AG09319 (cell line): ENCODE results near the gene PLAC9.

ENCODE experiments used
- DNase-seq: peaks from one replicate; pipeline ENCODE4 v3.0.0-alpha.2; 2010; ENCODE audit warnings: low read depth; ENCODE audit errors: extremely low read depth
- TF ChIP-seq, protein P1 (sequence below): IDR thresholded peaks from 2 replicates; pipeline ENCODE4 v1.5.1; 2011; ENCODE audit warnings: low read depth, mild to moderate bottlenecking, inconsistent platforms, low read length, moderate library complexity

PLAC9 gene

DNA sequence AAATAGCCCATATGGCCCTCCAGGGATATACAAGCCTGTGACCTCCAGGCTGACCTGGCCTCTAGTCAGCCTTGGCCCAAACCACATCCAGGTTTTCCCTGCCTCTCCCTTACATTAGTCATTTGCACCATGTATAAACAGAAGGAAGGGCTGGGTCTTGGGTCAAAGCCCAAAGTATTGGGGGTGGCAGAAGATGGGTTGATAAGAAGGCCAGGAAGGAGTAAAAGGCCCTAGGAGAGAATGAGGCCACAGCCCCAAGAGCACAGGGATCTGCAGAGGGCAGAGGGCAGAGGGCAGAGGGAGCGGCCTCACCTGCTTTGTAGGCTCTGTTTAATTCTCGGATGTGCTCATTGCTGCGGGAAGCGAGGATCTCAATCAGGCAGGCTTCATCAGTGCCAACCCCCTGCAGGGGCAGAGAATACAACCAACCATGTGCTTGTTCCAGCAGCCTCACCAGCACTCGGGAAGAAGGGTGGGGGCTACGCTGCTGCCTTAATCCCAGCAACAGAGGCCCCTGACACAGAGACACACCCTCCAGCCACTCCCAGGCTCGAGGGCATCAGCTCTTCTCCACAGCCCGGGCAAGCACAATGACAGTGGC is 31.3 kb downstream of the PLAC9 start:
- peak; percentile 67 for DNase-seq
- TF ChIP-seq, protein P1, sequence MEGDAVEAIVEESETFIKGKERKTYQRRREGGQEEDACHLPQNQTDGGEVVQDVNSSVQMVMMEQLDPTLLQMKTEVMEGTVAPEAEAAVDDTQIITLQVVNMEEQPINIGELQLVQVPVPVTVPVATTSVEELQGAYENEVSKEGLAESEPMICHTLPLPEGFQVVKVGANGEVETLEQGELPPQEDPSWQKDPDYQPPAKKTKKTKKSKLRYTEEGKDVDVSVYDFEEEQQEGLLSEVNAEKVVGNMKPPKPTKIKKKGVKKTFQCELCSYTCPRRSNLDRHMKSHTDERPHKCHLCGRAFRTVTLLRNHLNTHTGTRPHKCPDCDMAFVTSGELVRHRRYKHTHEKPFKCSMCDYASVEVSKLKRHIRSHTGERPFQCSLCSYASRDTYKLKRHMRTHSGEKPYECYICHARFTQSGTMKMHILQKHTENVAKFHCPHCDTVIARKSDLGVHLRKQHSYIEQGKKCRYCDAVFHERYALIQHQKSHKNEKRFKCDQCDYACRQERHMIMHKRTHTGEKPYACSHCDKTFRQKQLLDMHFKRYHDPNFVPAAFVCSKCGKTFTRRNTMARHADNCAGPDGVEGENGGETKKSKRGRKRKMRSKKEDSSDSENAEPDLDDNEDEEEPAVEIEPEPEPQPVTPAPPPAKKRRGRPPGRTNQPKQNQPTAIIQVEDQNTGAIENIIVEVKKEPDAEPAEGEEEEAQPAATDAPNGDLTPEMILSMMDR: no peak

DNA sequence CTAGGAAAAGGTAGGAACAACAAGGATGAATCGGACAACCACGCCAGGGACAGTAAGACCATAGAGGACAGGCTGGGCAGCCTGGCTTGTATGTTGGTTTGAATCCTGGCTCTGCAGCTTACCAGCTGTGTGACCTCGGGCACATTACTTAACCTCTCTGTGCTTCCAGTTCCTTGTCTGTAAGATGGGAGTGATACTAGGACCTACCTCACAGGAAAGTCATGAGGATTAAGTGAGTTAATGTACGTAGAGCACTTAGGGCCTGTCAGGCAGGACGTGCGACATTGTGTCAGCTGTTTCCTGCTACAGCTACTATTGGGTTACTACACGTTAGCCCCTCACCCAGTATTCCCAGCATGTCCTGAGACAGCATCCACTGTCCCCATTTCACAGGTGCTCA is 32.1 kb downstream of the PLAC9 start:
- DNase-seq: no peak
- TF ChIP-seq, protein P1: no peak

DNA sequence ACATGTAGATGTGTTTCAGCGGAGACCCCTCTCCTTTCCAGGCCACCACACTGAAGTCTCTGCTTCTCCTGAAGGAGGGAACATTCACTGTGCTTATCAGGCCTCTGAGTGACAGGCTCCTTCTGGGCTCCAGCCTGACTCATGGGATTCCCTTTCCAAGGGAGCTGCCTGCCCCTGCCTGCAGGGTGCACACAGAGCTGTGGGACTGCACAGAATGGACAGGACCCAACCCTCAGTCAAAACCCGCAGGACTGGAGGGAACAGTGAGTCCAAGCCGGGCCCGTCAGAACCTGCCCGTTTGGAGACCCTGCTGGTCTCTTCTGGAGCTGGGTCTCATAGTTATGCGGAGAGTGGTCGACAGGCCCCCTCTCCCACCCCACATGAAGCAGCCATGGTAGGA is 32.6 kb downstream of the PLAC9 start:
- DNase-seq: no peak
- TF ChIP-seq, protein P1: no peak; the same call in 1 of the 2 replicates

- TF ChIP-seq, protein P1: no peak
- DNase-seq: no peak
Observed at GRCh38 chr10:80166581-80167470, 34.3 kb downstream of the PLAC9 start.

- TF ChIP-seq, protein P1: no peak
- no peak for DNase-seq
Observed at GRCh38 chr10:80167471-80168161, 35.1 kb downstream of the PLAC9 start.

DNA sequence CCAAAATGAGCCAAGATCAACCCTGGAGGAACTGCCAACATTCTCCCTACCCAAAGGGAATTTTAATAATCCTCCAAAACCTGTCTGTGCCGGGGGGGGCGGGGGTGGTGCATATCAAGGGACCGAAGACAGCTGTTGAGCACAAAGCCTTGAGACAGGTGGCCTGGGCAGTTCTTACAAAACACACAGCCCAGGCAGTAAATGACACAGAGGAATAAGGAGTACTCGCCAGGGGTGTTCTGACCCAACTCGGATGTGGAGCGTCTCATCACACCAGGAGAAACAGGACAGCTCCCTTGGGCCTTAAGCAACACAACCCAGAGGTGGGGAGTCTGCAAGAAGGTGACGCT is 35.6 kb downstream of the PLAC9 start:
- TF ChIP-seq, protein P1: no peak

More for the DNA sequence above, 35.6 kb downstream of the PLAC9 start:
- DNase-seq: no peak
